HG03064 (cell line): Measurements from ENCODE around the gene GPR161.

ENCODE experiments used
- ATAC-seq: cut with Tn5 transposase; IDR thresholded peaks from one replicate; pipeline ENCODE4 v1.9.1; 2021; ENCODE audit warnings: low read depth; ENCODE audit not compliant: unreplicated experiment

GPR161 gene

DNA sequence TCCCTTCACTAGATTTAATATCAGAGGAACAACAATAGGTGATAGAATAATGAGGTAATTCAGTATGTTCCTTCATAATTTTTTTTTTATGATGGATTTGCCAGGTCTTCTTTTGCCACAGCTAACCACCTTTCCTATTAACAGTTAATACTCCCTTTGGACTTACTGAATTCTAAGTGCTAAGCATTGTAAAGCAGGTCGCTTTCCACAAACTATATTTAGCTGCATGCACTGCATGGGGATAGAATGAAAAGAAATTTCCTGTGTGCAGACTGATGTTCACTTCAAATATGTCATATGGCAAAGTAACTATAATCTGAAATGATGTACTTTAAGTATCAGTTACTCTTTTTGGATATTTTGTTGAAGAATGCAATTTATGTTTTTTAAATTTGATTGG is 85.8 kb downstream of the GPR161 start:
- no peak for ATAC-seq

DNA sequence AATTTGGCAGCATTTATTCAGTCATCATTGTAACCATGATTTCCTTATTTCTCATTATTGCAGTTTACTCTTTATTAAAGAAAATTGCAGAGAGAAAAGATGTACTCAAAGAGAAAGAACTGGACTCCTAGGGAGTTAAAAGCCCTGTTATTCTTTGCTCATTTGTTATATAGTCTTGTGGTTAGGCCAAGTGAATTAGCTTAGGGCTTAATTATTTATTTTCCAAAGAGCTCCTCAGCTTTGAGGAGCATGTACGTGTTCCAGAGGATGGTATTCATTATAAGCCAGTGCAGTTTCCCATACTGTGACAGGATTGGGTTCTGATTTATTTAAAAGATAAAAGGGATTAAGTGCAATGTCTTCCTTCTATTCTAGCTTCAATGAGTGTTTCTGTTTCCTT is 86.4 kb downstream of the GPR161 start:
- ATAC-seq, result no peak

DNA sequence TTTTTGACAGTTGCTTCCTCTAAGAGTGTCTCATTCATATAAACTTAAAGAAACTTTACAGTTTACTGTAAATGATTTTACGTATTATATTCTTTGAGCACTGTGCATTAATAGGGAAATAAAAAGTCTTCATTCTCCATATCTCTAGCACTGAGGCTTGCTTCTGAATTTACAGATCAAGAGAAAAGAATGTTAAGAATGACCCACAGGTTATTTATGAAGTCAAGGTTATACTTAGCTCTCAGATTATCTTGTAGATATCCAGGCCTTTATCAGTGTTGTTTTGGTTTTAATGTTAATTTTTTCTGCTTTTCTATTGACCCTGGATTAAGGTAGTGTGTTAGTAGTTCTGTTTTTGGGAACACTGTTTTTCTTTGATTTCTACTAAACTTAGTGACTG is 91.4 kb downstream of the GPR161 start:
- no peak for ATAC-seq

DNA sequence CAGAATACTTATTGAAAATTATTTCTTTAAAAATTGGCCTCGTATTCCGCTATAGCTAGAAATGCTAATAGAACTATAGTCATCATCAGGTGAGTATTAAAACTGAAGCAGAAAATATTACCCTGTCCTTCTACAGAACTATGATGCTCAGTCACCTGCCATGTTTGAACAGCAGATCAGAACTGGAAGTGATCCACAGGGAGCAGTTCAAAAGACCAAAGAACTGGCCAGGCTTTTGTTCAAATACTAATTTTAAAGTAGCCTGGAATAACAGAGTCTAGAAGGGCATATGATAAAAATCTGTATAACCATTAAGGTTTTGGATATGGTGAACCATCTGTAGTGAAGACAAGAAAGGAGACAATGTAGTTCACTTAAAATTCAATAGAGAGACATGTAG is 94.4 kb downstream of the GPR161 start:
- ATAC-seq, result no peak

DNA sequence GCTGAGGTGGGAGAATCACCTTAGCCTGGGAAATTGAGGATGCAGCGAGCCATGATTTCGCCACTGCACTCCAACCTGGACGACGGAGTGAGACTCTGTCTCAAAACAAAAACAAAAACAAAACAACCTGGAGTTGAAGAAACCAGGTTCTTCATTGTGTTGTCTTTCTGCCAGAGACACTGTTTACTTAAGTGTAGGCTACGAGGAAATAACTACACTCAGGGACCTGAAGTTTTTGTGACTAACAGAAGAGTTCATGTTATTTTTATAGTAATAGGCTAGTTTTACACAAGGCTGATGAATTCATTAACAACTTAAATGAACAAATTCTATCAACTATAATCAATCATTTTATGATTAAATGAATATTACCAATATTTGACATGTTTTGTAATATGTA is 101.4 kb downstream of the GPR161 start:
- ATAC-seq, result no peak

DNA sequence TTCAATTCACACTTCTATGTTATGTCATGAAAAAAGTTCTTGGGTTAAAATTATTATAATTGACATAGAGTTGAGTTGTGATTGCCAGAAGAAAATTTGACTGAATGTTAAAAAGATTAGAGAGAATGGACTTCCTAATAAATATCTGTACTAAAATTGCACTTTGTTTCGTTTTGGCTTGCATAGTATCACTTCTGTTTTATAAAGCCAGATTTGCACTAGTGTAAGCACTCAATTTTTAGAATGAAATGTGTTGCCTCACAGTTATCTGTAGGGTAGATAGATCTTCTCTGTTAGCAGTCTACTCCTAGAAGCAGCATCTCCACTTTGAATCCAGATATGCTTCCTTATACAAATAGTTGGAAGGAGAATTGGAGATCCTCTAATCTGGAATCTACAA is 104.7 kb downstream of the GPR161 start:
- ATAC-seq, result no peak

DNA sequence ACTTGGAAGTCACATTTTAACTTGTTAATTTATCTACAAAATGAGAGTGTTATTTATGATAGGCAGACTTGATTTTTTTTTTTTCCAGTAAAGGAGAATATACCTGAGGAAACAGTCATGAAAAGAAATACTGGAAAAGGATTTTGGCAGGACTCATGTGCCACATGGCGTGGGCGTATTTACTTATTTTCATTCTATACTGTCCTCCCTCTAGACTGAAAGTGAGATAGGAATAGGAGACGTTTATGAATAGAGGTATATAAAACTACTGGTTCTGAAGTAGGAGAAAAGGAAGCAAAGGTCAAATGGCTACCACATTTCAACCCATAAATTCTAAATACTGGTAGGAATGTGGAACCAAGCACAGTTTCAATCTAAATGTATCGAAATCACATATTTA is 105.1 kb downstream of the GPR161 start:
- ATAC-seq, result no peak

DNA sequence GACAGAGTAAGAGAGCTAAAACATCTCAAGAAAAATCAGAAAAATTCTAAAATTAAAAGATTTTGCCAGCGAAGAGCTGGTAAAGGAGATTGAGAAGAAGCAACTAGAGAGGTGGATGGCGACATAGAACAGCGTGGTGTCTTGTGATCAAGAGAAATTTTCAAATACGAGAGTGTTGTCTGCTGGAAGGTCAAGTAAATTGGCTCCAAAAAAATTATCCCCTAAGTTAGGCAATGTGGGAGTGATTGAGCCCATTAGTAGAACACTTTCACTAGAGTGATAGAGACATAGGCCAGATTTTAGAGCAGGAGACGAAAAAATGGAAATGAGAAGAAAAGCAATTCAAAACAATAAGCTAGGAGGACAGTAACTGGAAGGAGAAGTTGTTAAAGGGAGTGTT is 105.5 kb downstream of the GPR161 start:
- ATAC-seq, result no peak
